Iris pigment epithelial cell (primary cell): Measurements from ENCODE around the gene CIAPIN1.

Source experiments
- DNase-seq: peaks from one replicate; pipeline ENCODE4 v3.0.0-alpha.2; 2011; ENCODE audit warnings: low read depth

The CIAPIN1 gene

GRCh38 chr16:57476546-57477410 lies 29.6 kb upstream of the CIAPIN1 start:
- no peak for DNase-seq

GRCh38 chr16:57475711-57476339 lies 28.6 kb upstream of the CIAPIN1 start:
- DNase-seq, result peak; percentile 61

DNA sequence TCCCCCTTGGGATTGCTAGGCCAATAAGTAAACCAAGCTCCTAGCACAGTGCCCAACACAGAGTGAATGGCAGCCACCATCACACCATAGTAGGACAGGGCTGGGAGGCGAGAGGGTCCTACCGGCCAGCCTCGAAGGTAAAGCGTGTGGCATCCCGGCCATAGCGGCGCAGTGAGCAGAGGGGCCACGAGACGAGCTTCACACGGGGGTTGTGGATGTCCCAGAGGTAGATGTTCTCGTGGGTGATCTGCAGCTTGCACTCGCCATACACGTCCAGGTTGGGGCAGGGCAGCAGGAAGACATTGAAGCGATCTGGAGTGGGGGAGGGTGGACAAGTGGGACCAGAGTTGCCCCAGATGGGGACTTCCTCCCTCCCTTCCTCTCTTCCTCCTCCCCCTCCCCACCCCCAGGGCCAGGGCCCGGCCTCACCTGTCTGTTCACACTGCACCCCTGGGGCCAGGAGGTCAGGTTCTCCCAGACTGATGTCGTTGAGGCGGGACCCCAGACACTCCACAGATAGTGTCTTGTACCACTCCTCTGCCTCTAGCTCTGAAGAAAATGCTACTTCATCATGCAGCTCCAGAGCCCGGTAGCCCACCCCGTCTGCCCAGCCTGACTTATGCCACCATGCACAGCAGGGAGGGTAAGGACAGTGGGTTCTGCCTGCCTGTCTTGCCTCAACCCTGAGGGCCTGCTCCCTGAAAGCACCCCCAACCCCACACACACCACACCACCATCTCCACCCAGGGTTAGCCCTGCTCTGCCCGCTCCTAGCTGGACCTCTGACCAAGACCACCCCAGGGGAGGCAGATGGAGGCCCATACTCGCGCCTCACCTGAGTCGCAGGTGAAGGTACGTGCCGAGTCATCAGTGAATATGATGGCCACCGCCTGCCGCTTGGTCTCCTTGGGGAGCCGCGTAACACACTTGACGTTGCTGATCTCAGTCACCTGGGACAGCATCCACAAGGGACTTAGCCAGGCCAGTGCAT lies 27.8 kb upstream of the CIAPIN1 start:
- no peak for DNase-seq

DNA sequence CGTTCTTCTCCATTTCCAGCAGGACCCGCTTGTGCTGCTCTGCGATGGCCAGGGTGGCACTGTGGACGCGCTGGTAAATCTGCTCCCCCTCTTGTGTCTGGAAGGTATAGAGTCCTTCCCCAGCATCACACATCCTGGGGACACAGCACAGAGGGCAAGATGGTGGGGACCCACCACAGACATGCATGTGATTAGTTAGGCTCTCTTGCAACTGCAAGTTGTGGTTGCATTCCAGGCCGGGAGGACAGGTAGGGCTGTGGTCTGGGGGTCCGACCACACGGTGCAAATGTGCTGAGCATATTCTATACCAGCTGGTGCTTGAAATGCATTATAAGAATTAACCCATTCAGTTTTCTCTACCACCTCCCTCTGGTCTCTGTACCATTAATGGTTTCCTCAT lies 26.7 kb upstream of the CIAPIN1 start:
- no peak for DNase-seq

DNA sequence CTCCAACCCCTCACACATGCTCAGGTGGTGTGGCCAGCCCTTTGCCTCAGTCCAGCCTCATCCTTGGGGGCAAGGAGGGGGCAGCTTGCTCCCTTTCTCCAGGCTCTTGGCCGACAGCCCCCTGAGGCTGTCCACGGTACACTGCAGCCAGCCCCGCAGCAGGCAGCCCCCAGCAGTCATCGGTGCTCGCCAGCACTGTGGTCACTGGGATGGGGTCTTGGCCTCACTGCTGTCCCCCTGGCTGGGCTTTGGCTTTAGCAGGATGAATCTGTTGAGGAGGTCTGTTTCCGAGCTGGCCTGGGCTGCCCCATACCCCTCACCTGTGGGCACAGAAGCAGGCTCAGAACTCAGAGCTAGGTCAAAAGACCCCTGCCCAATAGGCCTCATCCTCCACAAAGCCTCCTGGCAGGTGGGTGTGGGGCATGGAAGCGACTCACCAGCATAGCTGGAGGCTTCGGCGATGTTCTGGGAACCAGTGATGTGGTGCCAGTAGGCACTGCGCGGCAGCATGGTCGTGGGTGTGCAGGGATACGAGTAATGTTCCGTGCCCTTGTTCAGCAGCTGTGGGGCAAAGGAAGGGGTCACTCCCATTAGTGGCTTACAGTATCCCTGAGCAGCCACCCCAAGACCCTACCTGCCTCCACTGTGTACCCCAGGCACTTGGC lies 26.1 kb upstream of the CIAPIN1 start:
- no peak for DNase-seq

DNA sequence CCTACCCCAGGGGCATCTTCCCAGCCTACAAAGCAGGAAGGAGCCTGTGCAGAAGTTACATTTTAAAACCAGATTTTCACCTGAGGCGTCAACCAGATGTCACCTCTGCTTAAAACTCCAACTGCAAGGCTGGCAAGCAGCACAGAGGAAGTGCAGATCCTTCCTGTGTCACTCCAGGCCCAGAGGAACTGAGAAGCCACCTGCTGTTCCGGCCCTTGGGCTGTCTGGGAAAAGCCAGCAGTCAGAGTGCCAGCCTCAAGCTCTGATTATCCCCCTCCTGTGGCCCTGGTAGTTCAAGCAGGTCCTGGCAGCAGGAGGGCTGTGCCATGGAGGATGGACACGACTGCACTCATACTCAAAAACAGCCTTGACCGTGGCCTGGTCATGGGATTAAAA lies 25.5 kb upstream of the CIAPIN1 start:
- no peak for DNase-seq

GRCh38 chr16:57471852-57472664 lies 24.9 kb upstream of the CIAPIN1 start:
- DNase-seq, result no peak

DNA sequence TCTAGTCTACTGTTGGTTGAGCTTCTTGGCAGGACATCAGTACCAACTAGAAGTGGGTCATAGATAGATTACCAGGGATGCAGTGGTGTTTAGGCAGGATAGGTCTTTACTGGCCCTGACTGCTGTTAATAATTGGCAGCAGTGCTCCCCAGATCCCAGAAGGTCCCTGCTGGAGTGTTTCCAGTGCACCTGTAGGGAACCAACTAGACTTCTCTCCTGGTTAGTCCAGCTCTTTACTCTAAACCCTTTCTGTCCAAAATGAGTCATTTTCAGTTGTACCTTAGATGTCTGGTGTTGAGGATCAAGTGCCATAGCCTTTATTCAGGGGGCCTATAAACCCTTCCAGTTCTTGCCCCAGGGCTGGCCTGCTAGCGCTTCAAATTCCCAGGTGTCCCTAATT lies 24.0 kb upstream of the CIAPIN1 start:
- no peak for DNase-seq

- DNase-seq, result peak; percentile 55
Observed at GRCh38 chr16:57470711-57471110, 23.5 kb upstream of the CIAPIN1 start.

- DNase-seq, result no peak
Observed at GRCh38 chr16:57469917-57470470, 22.8 kb upstream of the CIAPIN1 start.

DNA sequence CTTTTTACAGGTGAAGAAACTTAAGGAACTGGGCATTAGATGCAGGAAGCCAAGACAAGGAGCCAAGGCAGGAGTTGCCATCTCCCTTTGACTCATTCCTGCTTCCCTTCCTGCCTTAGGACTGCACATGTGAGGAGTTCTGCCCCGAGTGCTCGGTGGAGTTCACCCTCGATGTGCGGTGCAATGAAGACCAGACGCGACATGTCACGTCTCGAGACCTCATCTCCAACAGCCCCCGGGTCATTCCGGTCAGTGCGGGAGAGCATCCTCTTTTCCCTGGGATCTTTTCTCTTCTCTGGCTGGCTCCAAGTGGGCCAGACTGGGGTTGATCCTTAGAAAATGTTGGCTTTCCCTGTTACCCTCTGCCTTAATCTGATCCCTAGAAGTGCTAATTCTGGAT lies 21.9 kb upstream of the CIAPIN1 start:
- DNase-seq, result no peak

GRCh38 chr16:57468346-57468745 lies 21.2 kb upstream of the CIAPIN1 start:
- DNase-seq, result no peak

GRCh38 chr16:57464523-57464922 lies 17.3 kb upstream of the CIAPIN1 start:
- no peak for DNase-seq

DNA sequence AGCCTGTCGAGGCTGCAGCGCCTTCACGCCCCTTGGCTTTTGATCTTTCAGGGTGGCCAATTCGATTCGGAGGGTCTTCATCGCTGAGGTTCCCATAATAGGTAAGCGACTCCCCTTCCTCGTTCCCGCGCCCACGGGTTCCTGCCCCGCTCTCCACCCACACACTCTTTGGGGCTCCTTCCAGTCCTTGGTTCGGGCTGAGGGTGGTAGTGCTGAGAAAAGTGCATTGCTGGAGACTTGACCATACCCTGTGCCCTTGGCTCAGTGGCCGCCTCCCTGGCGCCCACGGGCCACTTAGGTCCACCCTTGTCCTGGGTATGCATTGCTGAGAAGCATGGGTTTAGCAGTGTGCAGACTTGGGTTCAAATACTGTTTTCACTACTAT lies 15.8 kb upstream of the CIAPIN1 start:
- DNase-seq, result no peak

DNA sequence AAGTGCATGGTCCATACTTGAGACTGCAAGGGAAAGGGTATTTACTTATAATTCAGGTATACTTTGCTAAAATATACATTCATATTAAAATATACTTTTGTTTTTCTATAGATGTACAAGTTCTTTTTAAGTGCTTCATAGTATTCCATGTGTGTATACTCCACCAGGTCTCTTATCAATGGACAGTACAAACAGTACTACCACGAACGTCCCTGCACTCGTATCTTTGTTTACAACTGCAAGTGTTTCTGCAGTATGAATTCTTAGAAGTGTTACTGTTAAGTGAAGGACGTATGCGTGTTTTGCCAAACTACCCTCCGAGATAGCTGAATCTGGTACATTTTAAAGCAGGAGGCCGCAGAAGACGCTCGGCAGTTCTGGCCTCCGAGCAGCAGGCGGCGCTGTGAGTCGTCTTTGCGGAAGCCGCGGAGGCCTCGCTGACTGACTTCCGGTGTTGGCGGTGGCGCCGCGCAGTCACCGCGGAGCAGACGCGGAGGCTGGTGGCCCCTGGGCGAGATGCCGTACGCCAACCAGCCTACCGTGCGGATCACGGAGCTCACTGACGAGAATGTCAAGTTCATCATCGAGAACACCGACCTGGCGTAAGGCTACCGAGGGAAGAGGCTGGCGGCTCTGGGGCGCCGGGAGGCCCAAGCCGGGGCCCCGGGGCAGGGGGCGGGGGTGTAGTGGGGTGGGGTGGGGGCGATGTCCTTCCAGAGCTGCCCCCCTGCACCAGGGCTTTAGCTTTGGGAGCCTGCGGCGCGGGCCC lies 15.2 kb upstream of the CIAPIN1 start, which contains the start of gene POLR2C:
TSS of gene POLR2C (plus strand) at position 471 of the 769 bp plus-strand sequence. CDS start at position 517, 46 bp downstream.
- peak; percentile 83 for DNase-seq

DNA sequence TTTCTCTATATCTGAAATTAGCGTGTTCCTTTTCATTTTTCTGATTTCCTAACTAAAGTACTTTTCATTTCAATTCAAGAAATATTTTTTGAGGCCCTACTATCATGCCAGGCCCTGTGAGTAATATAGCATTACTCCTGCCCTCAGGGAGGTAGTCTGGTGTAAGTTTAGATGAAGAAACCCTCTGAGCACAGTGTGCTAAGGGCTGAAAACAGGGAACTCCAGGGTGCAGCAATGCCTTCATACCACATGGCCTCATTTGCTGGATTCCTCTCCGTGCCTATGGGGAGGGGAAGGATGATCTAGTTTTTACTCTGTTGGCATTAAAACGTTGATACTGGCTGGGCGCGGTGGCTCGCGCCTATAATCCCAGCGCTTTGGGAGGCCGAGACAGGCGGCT lies 4.8 kb upstream of the CIAPIN1 start:
- no peak for DNase-seq

GRCh38 chr16:57446531-57447185 lies 527 bp downstream of the CIAPIN1 start:
- peak; percentile 18 for DNase-seq

GRCh38 chr16:57445510-57445909 lies 1.7 kb downstream of the CIAPIN1 start:
- DNase-seq, result no peak

DNA sequence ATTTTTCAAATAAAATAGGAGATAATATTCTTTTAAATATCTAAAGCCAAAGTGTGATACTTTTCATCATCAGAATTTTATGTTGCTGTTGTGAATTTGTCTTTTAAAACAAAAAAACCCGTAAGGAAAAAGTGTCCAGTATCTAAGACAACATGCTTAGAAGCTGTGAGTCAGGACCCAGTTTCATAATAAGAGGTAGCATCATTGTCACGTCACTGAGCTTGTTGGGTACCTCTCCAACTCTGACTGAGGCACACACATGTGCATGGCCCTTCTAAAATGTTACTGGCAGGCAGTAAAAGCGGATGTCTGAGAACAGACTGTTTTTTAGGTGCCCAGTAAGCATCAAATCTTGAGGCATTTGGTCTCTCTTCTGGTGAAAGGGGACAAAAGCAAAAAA lies 2.5 kb downstream of the CIAPIN1 start:
- peak; percentile 60 for DNase-seq
